T-helper 9 cell (primary cell): ENCODE data around the gene PLAGL2.
"Not testable (repeated sequence)": the region's sequence is repeated elsewhere in the genome, so short reads cannot be mapped to it uniquely, and the experiment has no call there.

Experiments used
- DNase-seq: peaks from one replicate; pipeline ENCODE4 v3.0.0-alpha.2; 2020

The PLAGL2 gene

DNA sequence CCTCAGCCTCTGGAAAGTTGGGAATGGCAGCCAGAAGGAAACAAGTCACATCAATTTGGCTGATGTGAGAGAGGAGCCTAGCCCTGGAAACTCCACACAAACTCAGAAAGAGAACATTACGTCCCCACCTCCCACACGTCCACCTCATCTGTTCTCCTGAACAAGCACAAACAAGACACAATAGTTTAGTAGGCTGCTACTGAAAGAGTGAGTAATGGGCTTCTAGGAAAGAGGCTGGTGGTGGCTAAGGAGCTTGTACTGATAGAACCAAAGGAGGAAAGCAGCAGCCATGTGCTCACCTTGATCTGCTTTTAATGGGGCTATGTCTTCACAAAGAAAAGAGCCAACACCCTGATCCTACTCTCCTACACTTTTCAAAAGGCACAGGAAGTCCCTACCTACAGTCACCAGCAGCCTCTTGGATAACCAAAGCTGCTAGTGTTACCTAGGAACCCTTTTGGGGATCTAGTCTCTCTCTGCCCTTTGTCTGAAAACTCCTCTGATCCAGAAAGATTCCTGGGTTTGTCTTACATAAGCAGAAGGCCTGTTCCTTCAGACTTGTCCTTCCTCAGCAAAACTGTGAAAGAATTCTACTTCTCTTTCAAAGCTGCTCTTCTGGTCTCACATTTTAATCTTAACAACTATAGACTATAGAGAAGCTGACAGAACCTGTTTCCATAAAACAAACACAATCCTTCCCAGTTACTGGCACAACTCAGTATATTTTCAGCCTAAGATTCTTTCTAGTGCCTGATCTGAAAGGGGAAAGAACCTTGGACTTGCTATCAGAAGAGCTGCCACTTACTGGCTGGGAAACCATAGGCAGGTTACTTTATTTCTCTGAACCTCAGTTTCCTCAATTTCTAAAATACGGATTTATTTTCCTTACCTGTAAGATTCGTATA is 3.1 kb downstream of the PLAGL2 start:
- DNase-seq, result no peak

DNA sequence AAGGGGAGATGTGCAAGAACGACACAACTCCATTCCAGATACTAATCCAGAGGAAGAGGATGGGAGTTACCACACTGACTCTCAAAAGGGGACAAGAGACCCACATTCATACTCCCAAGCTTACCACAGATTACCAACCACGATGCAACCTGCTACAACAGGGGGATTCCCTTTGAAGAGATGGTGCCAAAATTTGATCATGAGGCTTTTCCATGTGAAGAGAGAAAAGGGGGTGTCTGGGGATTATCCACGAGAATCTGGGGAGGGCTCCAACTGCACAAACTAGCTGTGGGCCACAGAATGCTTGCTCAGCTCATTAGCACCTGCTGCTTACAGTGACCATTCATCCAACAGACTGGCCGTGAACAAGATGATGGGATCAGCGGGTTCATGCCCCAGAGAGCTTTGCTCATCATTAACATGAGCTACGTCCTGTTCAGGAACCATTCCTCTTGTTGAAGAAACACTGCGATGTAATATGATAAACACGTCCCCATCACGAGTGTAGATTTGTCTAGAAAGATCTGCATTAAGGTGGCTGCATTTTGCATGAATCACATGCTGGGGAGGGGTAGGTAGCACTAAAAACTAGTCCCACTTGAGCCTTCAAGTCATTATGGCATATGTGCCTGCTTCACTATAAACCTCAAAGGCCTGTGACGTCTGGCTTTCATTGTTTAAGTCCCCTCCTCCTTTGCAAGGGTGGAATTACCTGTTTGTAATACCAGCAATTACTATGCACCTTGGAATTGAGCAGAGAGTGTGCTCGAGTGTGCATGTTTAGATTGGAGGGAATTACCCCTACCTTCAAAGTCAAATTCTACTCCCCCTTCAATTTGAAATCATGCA is 4.0 kb downstream of the PLAGL2 start:
- no peak for DNase-seq

DNA sequence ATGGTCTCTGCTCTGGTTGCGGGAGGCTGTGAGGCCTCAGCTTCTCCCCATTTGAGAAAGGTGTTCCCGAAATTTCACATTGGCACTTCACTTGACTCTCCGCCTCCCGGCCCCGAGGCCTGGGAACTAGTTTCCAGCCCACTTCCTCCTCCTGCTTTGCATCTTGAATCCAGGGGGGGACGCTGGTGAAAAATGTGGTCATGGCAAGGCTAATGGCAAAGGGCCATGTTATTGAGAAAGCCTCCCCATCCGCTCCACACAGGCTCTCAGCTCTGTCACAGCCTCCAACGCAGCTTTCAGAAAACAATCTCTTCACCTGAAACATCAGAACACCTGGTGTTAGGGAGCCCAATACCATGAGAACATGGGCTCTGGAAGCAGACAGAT is 5.6 kb downstream of the PLAGL2 start:
- DNase-seq, result no peak

DNA sequence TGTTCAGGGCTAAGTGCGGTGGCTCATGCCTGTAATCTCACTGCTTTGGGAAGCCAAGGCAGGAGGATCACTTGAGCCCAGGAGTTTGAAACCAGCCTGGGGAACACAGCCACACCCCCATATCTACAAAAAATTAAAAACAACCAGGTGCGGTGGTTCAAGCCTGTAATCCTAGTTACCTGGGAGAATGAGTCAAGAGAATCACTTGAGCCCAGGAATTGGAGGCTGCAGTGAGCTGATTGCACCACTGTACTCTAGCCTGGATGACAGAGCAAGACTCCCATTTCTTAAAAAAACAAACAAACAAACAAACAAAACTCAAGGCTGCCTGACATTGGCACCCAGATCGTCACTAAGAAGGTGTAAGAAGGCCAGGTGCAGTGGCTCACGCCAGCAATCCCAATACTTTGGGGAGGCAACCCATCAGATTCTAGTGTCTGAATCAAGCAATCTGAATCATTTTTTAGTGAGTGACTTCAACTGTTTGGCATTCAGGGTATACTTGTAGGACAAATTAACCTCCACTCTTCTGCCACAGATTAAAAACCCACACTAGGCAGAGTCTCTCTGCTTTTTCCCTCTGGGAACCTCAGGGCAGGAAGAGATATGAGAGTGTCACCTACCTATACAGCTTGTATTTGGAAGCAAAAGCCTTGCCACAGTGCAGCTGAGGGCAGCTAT is 6.1 kb downstream of the PLAGL2 start:
- no peak for DNase-seq

DNA sequence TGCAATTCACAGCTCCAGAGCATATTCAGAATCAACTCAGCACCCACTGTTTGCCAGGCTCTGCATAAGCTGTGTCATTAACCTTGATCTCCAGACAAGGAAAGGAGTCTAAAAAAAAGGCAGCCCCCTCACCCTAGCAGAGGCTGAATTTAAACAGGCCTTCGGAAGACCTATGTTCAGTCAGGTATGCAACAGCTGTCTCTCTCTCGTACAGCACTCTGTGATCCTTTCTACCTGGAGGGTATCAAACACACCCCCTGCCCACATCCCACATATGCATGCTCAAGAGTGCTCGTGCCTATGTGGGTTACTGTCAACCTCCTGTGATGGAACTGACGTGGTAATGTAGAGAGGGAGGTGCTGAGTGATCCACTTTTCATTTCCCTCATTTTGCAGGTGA is 8.5 kb downstream of the PLAGL2 start:
- DNase-seq, result no peak

DNA sequence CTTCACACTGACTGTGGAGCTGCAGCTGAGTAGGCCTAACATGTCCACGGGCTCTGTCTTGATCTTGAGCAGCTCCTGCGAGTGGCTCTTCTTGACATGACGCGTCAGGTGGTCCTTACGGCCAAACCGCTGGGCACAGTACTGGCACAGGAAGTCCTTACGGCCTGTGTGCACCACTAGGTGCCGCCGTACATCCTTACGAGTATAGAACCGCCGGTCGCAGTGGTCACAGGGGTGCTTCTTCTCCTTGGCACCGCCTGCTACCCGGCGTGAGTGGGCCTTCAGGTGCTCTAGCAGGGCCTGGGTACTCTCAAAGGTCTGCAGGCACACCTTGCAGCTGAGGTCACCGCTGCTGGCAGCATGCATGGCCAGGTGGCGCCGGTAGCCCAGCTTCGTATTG is 10.4 kb downstream of the PLAGL2 start:
- DNase-seq, result not testable (repeated sequence)

DNA sequence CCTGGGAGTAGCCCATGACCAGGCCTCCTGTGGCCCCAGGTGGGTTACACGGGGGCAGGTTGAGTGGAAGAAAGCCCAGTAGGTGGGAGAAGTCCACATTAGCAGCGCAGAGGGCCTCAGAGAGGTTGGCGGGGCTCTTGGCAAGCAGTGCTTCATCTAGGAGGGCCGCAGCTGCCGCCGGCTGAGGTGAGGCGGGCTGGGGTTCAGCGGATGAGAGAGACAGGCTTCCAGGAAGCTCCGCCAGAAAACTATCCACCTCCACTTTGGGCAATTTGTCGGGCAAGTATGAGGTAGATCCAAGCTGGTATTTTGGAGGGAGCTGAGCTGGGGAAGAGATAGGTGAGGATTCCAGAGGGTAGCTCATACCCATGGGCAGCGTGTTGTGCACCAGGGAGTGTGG is 10.9 kb downstream of the PLAGL2 start:
- not testable (repeated sequence) for DNase-seq

DNA sequence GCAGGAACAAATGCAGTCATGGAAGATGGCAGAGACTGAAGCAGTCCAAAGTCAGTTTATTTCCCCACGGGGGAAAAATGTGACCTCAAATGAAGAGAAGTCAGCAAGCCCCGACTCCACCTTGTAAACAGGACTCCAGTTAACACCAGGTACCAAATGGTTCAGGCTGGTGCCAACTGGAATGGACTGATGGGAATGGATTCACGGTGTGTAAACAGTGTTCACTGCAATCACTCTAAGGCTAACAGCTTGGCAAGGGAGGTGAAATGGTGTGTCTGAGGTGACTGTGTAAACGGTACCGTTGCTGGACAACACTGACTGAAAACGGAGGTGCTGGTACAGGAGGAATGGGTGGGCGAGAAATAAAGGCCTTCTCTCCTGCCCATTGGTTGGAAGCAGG is 12.0 kb downstream of the PLAGL2 start:
- DNase-seq, result no peak

DNA sequence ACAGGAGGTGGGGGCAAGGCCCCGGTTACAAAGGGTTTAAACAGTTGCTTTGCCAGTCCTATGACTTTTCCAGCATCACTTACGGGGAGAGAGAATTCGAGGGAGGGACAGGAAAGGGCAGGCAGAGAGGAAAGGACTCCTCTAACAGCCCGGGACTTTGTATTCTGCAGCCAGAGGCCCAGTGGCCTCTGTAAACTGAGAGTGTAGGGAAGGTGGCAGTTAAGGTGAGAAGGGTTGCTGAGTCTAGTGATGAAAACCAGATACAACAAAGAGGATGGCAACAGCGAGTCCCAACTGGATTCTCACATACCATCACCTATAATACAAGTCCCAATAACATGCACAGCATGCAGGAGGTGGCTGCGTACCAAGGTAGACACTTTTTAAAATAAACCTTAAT is 13.5 kb downstream of the PLAGL2 start:
- no peak for DNase-seq

DNA sequence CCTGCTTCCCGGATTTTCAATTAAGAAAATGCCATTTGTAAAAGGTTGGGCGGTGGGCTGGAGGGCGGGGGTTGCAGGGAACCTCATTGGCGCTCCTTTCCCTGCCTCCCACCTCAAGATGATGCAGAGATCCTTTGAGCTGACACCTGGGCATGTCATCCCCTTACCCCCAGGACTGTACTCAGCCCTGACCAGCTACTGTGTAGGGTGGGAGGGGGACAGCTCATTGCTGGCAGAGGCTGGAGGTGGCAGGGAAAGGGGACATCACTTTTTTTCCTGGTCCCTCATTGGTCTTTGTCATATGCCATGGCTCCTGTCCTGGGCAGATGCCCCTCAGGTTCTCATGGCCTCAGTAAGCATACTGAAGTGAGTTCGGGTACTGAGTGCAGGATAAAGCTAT is 14.2 kb downstream of the PLAGL2 start:
- not testable (repeated sequence) for DNase-seq

DNA sequence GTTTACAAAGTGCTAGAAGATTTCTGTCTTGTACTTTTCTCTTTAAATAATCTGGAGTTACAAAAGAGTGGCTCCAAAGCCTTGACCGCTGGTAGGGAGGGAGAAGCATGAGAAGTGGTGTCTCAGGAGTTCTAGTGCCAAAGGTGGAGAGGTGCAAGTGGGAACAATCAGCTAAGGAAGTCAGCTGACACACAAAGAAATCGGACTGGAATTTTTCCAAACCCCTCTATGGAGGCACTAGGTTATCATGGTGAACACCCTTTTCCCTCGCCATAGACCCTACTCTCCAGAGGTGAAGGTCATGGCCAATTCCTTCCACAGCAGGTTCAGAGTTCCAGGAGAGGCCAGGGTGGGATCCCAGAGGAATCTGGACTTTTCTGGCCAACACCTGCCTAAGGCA is 14.8 kb downstream of the PLAGL2 start:
- no peak for DNase-seq

DNA sequence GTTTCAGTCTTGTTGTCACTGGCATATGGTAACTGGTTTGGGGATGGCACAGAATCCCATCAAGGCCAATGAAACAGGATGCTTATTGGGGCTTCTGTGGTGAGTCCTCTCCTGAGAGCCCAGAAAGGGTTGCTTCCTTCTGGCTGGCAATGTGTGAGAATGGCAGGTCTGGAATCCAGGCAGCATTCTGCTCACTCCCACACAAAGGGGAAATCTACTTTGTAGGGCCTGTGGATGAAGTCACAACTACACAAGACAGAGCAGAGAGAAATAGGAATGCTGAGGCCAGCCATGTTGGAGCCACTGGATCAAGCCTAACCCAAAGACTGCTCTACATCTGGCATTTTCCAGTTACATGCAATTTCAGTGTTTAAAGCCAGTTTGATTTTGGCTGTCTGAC is 15.7 kb downstream of the PLAGL2 start:
- no peak for DNase-seq

DNA sequence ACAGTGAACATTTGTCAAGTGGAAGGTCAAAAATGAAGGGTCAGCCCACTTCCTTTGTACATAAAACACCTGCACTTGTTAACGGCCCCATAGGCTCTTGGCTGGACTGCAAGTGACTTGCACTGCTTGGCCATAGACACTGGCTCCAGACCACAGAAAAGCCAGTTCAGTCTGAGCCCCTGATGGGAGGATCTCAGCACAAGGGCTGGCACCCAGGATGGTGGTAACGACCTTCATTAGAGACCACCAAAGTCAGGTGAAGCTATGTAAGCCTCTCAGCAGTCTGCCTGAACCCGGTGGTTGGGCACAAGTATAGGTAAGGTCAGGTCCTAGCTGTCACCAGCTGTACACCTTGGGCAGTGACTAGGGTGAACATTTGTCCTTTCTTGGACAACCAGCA is 16.1 kb downstream of the PLAGL2 start:
- DNase-seq, result no peak

DNA sequence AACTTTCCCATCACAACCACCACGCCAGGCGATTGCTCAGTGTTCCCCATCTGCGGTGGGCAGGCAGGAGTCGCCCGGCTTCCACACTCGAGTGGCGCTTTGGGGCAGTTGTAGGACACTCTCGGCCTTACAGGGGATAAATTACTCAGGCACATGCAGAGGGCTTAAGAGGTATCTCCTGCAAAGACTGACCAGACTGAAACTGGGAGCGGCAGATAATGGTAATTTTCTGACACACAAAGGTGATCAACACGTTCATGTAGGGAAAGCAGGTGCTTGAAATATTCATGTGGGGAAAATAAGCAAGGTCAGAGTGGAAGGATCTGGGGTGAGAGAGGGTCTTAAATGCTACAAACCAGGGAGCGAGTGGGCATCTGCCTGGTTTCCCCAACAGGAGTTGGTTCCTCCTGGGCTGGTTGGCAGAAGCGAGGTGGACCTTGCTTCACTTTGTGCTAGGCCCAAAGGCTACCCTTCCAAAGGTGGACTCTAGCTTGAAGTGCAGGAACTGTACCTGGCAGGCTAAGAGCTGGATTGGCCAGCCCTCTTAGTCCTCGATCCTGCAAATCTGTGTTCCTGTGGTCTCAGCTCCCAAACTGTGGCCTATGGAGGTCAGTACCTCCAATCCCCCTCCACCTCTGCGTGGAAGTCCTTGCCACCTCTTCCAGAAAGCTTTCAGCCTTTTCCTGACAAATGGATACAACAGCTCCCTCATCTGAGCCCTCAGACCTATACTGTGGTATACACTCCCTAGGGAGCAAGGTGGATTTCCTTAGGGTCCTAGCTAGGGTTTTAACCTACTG is 16.7 kb downstream of the PLAGL2 start:
- DNase-seq, result no peak

DNA sequence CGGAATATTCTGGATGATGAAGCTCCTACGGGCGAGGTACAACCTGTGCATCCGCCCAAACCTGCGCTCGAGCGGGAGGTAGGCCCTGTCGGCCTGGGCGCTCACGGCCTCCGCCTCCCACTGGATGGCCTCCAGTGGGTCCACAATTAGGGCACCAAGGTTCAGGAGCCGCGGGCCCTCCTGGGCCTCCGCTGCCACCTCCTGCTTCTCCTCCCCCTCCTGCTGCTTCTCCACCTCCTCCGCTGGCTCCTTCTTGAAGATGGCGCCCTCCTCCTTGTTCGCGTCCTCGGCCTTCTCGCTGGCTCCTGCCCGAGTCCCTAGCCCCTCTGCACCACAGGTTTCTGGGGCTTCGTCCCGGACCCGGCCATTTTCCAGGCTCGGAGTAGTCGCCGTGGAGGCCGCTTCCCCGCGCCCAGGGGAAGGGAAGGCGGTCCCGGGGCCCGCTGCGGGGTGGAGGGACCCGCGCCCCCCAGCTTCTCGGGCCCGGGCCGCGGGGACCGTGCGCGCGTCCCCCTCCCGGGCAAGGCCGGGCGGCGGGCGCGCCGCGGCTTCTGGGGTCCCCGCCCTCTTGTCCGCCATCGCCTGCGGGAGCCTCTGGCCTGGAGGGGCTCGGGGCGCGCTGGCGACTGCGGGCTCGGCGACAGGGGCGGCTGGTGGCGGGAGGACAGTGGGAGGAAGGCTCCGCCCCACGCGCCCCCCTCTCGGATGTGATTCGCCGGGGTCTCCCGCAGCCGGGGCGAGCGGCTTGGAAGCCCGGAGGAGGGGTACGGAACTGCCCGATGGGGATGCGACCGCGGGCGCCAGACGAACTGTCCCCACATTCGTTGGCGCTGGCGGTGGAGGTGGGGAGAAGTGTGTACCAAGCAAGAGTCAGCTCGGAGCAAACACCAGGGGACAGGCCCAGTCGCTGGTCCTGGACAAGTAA is 17.6 kb downstream of the PLAGL2 start:
- peak; percentile 30 for DNase-seq

DNA sequence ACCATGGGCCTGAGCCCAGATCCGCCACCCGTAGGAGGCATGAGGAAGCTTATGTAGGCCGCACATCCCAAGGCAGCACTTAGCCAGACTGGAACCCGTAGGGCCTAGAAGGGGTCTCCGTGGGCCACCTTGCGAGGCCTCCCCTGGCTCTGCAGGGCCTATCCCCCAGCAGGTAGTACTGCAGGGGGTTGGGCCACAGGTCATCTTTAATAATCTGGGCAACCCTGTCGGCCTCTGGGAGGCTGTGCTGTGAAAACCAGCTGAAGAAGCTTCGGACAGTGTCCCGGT is 18.5 kb downstream of the PLAGL2 start:
- DNase-seq, result no peak

DNA sequence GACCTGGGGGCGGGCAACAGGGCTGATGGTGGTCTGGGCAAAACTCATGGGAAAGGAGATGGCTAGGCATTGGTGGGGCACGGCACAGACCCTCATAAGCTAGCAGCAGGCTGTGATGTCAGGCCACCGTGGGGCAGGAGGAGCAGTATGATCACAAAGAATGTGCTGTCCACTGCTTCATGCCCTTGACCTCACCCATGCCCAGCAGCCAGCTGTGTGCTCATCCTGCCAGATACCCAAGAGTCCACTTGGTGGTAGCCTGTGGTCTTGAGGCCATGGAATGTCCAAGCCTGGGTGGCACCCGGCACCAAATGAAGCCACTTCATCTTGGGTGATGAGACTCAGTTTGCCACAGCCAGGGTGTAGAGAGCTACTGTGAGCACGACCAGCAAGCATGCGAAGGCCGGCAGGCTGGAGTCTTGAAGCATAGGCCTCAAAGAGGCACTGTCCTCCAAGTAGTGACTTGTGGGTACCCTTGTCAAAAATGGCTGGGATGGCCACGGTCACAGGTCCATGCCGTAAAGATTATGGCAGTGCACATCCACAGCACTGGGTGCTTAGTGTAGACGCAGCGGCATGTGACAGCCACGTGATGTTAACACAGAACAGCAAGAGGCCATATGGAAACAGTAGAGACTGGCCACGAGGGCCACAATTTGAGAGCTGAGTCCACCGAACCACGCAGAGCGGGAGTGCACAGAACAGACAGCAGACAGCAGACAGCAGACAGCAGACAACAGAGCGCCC is 19.0 kb downstream of the PLAGL2 start:
- DNase-seq, result no peak

DNA sequence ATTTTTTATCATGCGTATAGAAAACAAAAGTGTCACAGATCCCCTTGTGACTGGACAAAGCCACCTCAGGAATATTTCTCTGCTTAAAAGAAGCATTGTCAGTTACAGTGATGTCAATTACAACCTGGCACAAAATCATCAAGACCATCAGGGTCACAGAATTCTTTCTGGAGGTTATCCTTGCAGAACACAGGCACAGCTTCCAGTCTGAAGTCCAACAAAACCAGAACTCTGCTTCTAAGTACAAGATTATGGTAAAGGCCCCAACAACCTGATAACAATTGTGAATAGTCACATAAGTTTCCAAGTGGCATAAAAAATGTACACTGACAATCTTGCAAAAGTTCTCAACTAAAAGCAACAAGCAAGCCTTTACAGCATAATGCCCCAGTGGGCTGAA is 21.0 kb downstream of the PLAGL2 start:
- DNase-seq, result no peak

DNA sequence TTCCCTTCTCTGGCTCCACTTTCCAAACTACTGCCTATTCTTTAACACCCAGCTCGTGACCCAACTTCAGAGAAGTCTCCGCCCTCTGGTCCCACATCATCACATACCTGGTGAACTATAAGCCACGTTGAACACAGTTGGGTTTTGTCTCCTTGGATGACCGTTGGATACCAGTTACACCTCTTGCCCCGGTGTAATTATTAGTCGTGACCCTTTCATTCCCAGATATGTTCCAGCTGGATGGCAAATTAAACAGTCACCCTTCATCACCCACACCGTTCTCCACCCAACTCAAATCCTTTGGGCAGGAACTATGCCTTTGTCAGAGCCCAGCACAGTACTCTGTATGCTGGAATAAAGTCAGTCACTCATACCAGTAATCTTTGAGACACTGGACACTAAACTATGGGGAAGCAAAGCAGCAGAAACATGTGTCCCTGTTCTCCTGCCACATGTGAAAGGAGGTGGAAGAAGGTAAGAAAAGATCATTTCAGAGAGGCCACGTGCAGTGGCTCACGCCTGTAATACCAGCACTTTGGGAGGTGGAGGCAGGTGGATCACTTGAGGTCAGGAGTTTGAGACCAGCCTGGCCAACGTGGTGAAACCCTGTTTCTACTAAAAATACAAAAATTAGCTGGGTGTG is 22.5 kb downstream of the PLAGL2 start:
- DNase-seq, result no peak

DNA sequence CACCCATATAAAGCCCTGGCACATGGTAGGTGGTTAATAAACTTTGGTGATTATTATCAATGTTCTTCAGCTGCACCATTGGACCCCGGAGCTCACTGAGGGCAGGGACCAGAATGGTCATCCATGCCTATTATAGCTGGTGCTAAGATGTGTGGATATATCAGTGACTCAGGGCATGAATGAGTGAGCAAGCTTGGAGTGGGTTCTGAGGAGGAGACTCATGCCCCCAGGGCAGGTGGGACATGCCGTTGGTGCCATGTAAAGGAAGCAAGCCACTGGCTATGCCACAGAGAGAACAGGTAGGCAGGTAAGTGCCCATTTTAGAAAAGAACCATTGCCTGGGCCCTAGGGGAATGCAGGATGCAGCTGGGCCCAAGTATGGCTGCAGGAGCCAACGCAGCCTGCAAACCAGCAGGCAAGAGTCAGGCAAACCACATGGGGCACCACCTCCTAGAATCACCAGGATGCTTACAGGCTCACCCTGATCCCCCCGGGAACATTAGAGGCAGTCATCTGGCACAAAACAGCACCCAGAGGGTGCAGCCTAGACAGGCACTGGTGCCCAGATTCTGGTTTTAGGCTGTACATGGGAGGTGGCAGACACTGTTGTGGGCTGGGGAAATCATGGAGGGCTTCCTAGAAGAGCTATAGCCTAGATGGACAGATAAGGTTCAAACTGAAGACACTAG is 23.5 kb downstream of the PLAGL2 start:
- no peak for DNase-seq
